Ovary (tissue), 9 donors: ENCODE results near the gene LPGAT1. TPM values are rescaled to one million over a fixed set of nuclear protein-coding genes. Genes with fewer than 3 reads are reported as not detected.
A peak's percentile ranks its signal among the peaks of the same experiment; 100 is the strongest.
"Not testable (repeated sequence)": the region's sequence is repeated elsewhere in the genome, so short reads cannot be mapped to it uniquely, and the experiment has no call there.

Experiments
- DNase-seq, 5 donors: peaks; one replicate each; pipeline ENCODE4 v3.0.0-alpha.2; 2019 to 2020
- H3K27ac ChIP-seq, 2 donors: fragments of 200-600 bp; one replicate each; pipeline versions ENCODE4 v1.5.1 to v1.8.0; 2019 to 2022
- H3K27me3 ChIP-seq: fragments of 200-600 bp; one replicate; pipeline ENCODE4 v1.8.0; 2022
- H3K36me3 ChIP-seq: fragments of 200-600 bp; sonication (generic); one replicate; pipeline ENCODE4 v1.5.1; 2019
- H3K4me1 ChIP-seq: one replicate; pipeline ENCODE4 v1.8.1; 2013; ENCODE audit warnings: mild to moderate bottlenecking, moderate library complexity; ENCODE audit not compliant: insufficient read depth
- H3K4me3 ChIP-seq: fragments of 200-600 bp; sonication (generic); one replicate; pipeline ENCODE4 v1.5.1; 2017
- H3K9me3 ChIP-seq, 2 donors: fragments of 200-600 bp in 1 of 2; sonication (generic) in 1 of 2; one replicate each; pipeline versions ENCODE4 v1.5.1 to v1.8.1; 2013 to 2019; ENCODE audit warnings: mild to moderate bottlenecking in 1 of 2, moderate library complexity in 1 of 2
- CTCF ChIP-seq, 3 donors: fragments of 450-650 bp in 2 of 3; fragments of 200-600 bp in 1 of 3; IDR thresholded peaks; one replicate each; pipeline versions ENCODE4 v1.5.1 to v1.8.0; 2016 to 2022; ENCODE audit warnings: antibody characterized with exemption in 3 of 3, mild to moderate bottlenecking in 1 of 3
- EP300 ChIP-seq: sonication (generic); formaldehyde crosslinking; IDR thresholded peaks from one replicate; pipeline ENCODE4 v1.6.1; 2017; ENCODE audit warnings: antibody characterized with exemption
- POLR2A ChIP-seq: fragments of 450-650 bp; IDR thresholded peaks from one replicate; pipeline ENCODE4 v1.6.1; 2017; ENCODE audit warnings: antibody characterized with exemption, mild to moderate bottlenecking, moderate library complexity
- whole genome bisulfite sequencing, 3 donors: extraction: QIAGEN DNeasy Blood & Tissue Kit in 1 of 3; methylation state at CpG; one replicate each; pipeline versions ENCODE4 v1.1.5 to v1.1.7; 2013 to 2017; 5-methylcytosine and 5-hydroxymethylcytosine counted together
- intact Hi-C, 4 donors: fragments of 100-400 bp; cut with DNase I; formaldehyde crosslinking; loops; one replicate each; pipeline versions ENCODE4 v1.11.0 to v1.15.1; 2022 to 2023
- polyA plus RNA-seq, 2 donors: library from polyadenylated mRNA; stranded (reverse); fragments of 200-250 nt in 1 of 2; fragments of 350-450 nt in 1 of 2; fragmentation: Illumina TruSeq in 1 of 2; extraction: RNeasy Lipid Tissue Mini Kit (QIAGEN cat#74804) in 1 of 2; gene quantifications; one replicate each; pipeline ENCODE4 v1.2.3, GENCODE V29; 2013 to 2014
- total RNA-seq, 7 donors: library from RNA; depleted of rRNA in 2 of 7; stranded (reverse); fragments of >200 nt in 2 of 7; fragmentation: NEBNext Ultra II Directional in 3 of 7; extraction: Animal tissue kit (Norgen Biotek cat#: 25700) in 3 of 7; gene quantifications; one replicate each; pipeline versions ENCODE4 v1.1.0 to v1.2.4, GENCODE V29; 2016 to 2023
- donor health status: DM: no; HTN: no; CAD: no; lungs with moderate emphysema.
- donor health status: DM: no; HTN: no; CAD: no.
- donor health status: Bipolar disorder and iron deficiency.
- donor health status: DM: yes; HTN: yes; CAD: no.
- donor health status: DM: no; HTN: no; CAD: no.
- donor health status: DM: yes; HTN: yes; CAD: no.

Gene LPGAT1
- total and polyA plus RNA-seq, 9 donors: 6.3 to 32.7 (median 26.1) TPM

DNA sequence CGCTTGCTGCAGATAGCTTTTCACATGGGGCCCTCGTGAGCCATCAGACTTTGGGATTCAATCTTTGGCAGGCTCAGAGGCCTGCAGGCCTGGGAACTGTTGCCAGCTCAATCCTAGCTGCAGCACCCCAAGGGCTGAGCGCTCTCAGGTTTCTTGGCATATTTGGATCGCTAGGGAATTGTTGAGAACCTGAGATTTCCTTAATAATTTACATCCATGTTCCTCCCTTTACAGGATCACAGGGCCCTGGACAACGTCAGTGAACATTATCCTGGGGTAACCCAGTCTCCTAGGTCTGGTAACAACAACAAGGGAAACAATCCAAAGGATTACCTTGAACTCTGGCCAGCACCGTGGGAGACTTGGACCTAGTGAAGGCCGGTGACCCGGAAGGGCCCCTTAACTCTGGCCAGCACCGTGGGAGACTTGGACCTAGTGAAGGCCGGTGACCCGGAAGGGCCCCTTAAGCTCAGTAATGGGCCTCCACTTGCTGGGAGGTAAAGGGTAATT, 105.8 kb downstream of the LPGAT1 start:
- Histone ChIP-seq H3K4me3 (no peak overlapping the region), H3K4me1 (peaks cover 1% of the 10 kb centered on the region), H3K9me3 (no peaks in the 10 kb centered on the region), H3K36me3 (no peaks in the 10 kb centered on the region), H3K27ac (no peak overlapping the region), H3K27me3 (no peaks in the 10 kb centered on the region)
- TF ChIP-seq POLR2A: no peak
- TF ChIP-seq CTCF (IDR thresholded peaks at IDR 0.05): no peak
- no peak for TF ChIP-seq EP300
- peak; percentile 66 to 80 (median 73) for DNase-seq
- intact Hi-C loops: no loop called here
- 5 to 13% (median 9%) methylated on average over 11 of the region's 11 CpGs for WGBS, 3 donors

DNA sequence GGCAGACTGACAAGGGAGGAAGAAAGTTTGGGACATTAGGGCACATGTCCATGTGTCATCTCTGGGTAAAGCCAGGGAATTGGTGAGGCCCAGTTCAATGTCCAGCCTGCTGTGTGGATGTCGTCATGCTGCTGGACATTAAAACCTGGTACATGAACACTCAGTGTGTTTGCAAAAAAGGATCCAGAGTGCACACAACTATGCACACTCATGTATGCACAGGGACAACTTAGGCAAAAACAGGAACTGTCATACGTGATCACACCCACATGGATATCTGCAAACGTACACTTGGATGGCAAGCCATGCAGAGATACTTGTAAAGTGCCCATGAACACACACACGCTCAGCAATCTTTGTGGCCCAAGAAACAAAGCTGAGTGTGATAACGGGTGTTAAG, 107.3 kb downstream of the LPGAT1 start:
- no peak overlapping the region for H3K27ac ChIP-seq
- intact Hi-C loops: no loop called here
- DNase-seq: no peak
- H3K27me3 ChIP-seq: no peaks in the 10 kb centered on the region
- no peaks in the 10 kb centered on the region for H3K9me3 ChIP-seq
- H3K4me1 ChIP-seq: peaks cover 1% of the 10 kb centered on the region
- H3K36me3 ChIP-seq: no peaks in the 10 kb centered on the region
- H3K4me3 ChIP-seq: no peak overlapping the region
- WGBS, 3 donors: 87 to 89% (median 88%) methylated on average over 5 of the region's 5 CpGs
- TF ChIP-seq POLR2A (no peak), EP300 (no peak), CTCF (IDR thresholded peaks at IDR 0.05) (no peak)

DNA sequence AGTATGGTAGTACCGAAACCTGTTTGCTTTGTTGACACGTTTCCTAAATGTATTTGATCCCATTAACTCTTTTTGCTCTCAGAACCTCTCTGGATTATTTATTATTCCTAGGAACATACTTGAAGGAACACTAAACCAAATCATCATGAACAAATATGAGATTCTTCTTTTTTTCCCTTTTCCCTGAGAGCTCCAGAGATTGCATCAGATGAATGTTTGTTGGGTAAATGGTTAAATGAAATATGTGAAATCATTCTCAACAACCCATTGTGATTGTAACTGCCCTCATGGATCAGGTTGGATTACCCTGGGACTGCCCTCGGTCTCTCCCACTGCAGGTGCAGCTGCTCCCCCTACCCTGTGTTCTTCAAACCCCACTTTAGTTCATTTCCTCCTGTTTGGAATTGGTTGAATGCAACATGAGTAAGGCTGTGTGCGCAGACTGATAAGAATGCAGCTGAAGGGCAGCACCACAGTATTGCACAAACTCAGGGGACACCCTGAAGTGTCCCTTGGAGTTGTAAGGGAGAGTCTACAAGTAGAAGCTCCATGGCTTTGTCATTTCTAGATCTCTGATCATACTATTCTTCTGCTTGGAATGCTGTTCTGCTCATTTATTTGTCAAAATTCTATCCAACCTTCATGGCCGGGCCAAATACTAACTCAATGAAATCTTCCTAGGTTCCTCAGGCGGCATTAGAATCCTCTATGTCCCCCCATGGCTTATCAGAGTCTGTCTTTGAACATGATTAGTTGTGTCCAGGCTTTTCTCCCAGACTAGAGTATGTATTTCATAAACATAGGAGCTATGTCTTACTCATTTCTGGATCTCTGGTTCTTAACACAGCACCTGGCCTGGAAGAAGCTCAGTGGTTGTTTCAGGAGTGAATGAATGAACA, 108.0 kb downstream of the LPGAT1 start:
- Histone ChIP-seq H3K9me3 (no peaks in the 10 kb centered on the region), H3K27me3 (no peaks in the 10 kb centered on the region), H3K36me3 (no peaks in the 10 kb centered on the region), H3K27ac (no peak overlapping the region), H3K4me1 (peaks cover 1% of the 10 kb centered on the region), H3K4me3 (no peak overlapping the region)
- intact Hi-C loops: no loop called here
- no peak for DNase-seq
- TF ChIP-seq POLR2A (no peak), CTCF (IDR thresholded peaks at IDR 0.05) (no peak), EP300 (no peak)
- 92 to 93% (median 92%) methylated on average over 6 of the region's 6 CpGs for WGBS, 3 donors

DNA sequence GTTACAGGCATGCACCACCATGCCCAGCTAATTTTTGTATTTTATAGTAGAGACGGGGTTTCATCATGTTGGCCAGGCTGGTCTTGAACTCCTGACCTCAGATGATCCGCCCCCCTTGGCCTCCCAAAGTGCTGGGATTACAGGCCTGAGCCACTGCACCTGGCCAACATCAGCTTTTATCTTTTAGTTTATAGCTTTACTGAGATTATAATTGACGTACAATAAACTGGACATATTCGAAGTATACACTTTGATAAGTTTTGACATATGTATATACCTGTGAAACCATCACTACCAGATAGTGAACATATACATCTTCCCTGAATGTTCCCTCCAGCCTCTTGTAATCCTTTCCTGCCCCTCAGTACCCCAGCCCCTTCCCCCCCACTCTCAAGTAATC, 114.0 kb downstream of the LPGAT1 start:
- H3K9me3 ChIP-seq, H3K36me3 ChIP-seq, H3K4me3 ChIP-seq, H3K27ac ChIP-seq, DNase-seq, H3K27me3 ChIP-seq, H3K4me1 ChIP-seq, intact Hi-C loops: not testable (repeated sequence)
- 81 to 83% (median 82%) methylated on average over 4 of the region's 4 CpGs for WGBS, 3 donors

DNA sequence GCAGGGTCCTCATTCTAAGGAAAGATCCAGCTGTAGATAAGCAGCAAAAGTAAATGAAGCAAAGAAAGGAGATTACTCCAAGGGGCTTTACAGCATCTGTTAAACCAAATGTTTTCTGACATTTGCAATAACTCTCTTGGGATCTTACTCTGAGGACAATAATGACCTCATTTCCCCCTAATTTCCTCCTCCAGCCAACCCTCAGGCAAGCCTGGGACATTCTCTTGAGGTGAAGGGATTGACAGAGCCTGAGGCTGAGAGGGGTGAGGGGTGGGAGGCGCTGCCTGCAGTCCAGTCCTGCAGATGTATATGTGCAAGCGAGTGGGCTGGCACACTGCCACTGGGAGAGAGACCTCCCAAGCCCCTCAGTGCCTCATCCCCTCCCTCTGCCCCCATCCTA, 114.6 kb downstream of the LPGAT1 start:
- Histone ChIP-seq H3K4me1 (no peaks in the 10 kb centered on the region), H3K27ac (no peak overlapping the region), H3K27me3 (no peaks in the 10 kb centered on the region), H3K36me3 (no peaks in the 10 kb centered on the region), H3K4me3 (no peak overlapping the region), H3K9me3 (no peaks in the 10 kb centered on the region)
- TF ChIP-seq EP300 (no peak), POLR2A (no peak), CTCF (IDR thresholded peaks at IDR 0.05) (no peak)
- DNase-seq: no peak
- intact Hi-C loops: no loop called here
- 70 to 73% (median 72%) methylated on average over 2 of the region's 2 CpGs for WGBS, 3 donors
